Activated CD4-positive, CD25-positive, alpha-beta regulatory T cell (primary cell): ENCODE data around the gene HSPA1L.

ENCODE experiments used
- DNase-seq, 4 experiments: peaks; one replicate each; lab custom pipeline; 2025; lab: John Stamatoyannopoulos, UW

HSPA1L gene

DNA sequence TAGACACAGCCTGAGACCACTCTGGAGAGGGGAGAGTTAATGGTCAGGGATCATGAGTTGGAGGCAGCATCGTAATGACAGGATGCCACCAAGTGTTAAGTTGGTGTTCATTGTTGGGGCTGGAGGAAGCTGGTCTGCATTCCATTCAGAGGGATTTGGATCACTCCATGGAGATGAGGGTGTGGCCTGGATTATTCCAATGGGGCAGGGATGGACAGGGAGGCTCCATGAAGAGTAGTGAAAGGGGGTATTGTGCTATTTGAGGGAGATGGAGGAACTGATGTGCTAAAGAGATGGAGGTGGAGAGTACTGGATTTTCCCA, 51.5 kb downstream of the HSPA1L start:
- DNase-seq = no peak

DNA sequence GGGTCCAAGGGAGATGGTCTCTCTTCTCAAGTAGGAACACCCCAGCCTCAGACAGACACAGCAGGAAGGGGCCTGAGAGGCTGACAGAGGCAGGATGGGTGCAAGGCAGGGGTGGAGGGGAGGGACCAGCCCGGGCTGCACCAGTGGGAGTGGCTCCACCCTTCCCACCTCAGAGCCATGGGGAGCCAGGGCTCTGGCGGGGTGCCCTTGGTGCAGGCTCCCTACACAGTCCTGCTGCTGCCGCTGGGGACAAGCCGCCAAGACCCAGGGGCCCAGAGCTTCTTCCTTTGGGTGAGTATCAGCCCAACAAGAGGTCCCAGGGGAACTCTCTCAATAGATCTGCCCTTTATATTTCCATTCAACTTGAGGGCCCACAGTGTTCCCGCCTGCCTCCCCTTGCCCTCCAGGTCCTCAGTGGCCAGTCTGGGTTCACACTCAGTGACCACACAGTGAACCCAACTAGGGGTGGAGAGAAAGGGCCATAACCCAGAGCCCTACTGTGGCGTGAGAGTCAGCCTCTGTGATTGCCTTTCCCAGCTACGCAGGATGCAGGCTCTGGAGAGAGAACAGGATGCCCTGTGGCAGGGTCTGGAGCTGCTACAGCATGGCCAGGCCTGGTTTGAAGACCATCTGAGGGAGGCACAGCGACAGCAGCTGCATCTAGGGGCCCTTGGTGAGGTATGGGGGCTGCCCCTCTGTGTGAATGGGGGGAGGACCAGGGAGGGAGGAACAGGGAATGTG, 52.0 kb downstream of the HSPA1L start:
- no peak for DNase-seq

DNA sequence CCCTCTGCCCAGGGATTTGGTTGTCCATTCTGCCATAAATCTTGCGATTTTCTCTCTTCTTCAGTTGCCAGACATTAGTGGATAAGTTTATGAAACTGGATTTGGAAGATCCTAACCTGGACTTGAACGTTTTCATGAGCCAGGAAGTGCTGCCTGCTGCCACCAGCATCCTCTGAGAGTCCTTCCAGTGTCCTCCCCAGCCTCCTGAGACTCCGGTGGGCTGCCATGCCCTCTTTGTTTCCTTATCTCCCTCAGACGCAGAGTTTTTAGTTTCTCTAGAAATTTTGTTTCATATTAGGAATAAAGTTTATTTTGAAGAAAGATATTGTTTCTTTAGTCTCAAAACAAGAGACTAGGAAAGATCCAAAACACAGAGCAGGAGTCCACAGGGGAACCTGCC, 52.7 kb downstream of the HSPA1L start, which contains the start of gene SAPCD1:
SAPCD1 (plus strand) TSS at position 301 of the 400 bp plus-strand sequence. CDS start 399 bp downstream, outside the sequence.
- DNase-seq = no peak

DNA sequence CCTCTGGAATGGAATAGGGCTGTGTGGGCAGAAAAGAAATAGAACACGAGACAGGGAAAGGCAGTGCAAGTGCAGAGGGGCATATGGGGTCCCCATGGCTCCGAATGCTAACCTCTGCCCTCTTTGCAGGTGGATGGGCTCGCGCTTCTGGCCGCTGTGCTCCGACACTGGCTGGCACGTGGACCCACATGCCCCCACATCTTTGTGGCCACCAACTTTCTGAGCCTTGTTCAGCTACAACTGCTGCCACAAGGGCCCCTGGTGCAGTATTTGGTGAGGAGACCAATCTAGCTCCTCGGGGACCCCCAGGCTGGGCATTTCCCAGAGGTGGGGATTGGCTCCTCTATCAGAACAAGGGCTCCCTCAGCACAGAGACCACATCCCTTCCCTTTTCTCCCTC, 53.7 kb downstream of the HSPA1L start:
- DNase-seq = no peak

DNA sequence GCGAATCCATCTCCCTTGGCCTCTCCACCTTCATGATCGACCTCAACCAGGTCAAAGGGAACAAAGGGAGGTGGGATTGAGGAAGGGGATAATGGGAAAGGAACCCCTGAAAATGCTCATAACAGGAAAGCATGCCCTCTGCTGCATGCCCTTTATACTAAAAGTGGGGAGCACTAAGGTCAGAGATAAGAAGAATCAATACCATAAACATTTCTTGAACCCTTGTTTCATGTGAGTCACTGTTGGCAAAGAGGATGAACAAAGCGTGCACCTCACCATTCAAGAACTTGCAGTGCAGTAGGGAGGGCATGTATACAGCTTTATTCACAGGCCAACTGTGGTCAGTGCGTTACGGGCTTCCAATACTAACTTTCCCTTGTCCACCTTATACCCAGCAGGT, 54.3 kb downstream of the HSPA1L start:
- DNase-seq = no peak
